ENCODE measurements around the gene C19orf85. TPM values are rescaled to one million over a fixed set of nuclear protein-coding genes. Genes with fewer than 3 reads are reported as not detected.
"Not testable (repeated sequence)": the region's sequence is repeated elsewhere in the genome, so short reads cannot be mapped to it uniquely, and the experiment has no call there.

Gene C19orf85
- polyA plus RNA-seq (ENCODE audit: low read depth in 6 of 6): not detected

GRCh38 chr19:55464662-55465054 is at the start of gene C19orf85:
Gene C19orf85 (minus strand): TSS chr19:55464751. CDS start chr19:55464554, 197 bp downstream.
- Mint-ChIP-seq H3K36me3 (no peaks in the 10 kb centered on the region), H3K27ac (no peak within 1 kb of the TSS), H3K9me3 (no peaks in the 10 kb centered on the region), H3K4me1 (peaks cover 27 to 32% (median 30%) of the 10 kb centered on the region in 3 donors), H3K4me3 (peak within 1 kb of the TSS in 3 of 8 donors; percentile 24 to 77 (median 66)), H3K27me3 (peaks cover 0 to 8% (median 0%) of the 10 kb centered on the region in 3 donors)
- no peak for ATAC-seq (ENCODE audit: low read depth in 2 of 2)
- DNase-seq: no peak

GRCh38 chr19:55508120-55508519 is 43.6 kb upstream of the C19orf85 start:
- no peak for ATAC-seq (ENCODE audit: low read depth in 2 of 2)

DNA sequence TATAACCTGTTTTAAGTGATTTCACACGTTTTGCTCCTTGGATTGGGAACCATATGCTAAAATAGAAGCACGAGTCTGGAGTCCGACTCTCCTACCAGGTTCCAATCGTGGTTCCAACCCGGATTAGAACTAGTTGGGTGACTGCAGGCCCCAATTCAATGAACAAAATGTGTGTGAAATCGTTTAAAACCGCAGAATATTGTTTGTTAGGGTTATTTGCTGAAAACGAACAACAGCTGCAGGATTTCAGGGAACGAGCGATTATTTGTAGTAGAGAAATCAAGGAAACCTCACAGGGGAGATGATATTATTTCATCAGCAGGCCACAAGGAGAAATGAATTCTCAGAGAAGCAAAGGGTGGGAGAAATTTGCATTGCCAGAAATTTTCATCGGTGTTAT is 40.4 kb upstream of the C19orf85 start:
- no peaks in the 10 kb centered on the region for H3K36me3 Mint-ChIP-seq
- peaks cover 23 to 24% (median 24%) of the 10 kb centered on the region in 3 donors for H3K4me1 Mint-ChIP-seq
- H3K4me3 Mint-ChIP-seq: peak overlapping the region in 2 of 8 donors; percentile 15 to 40
- ATAC-seq (ENCODE audit: low read depth in 2 of 2) (no peak), DNase-seq (no peak)
- no peaks in the 10 kb centered on the region for H3K9me3 Mint-ChIP-seq
- H3K27ac Mint-ChIP-seq: no peak overlapping the region
- H3K27me3 Mint-ChIP-seq: peaks cover 0 to 9% (median 6%) of the 10 kb centered on the region in 3 donors

More at GRCh38 chr19:55508120-55508519, 43.6 kb upstream of the C19orf85 start:
- no peak for DNase-seq
- Mint-ChIP-seq H3K36me3 (no peaks in the 10 kb centered on the region), H3K4me1 (peaks cover 8 to 12% (median 11%) of the 10 kb centered on the region in 3 donors), H3K27ac (peak overlapping the region in 1 of 6 donors; percentile 80), H3K4me3 (no peak overlapping the region), H3K27me3 (peaks cover 0 to 22% (median 21%) of the 10 kb centered on the region in 3 donors), H3K9me3 (no peaks in the 10 kb centered on the region)

GRCh38 chr19:55504252-55504603 is 39.7 kb upstream of the C19orf85 start:
- ATAC-seq (ENCODE audit: low read depth in 2 of 2): no peak

DNA sequence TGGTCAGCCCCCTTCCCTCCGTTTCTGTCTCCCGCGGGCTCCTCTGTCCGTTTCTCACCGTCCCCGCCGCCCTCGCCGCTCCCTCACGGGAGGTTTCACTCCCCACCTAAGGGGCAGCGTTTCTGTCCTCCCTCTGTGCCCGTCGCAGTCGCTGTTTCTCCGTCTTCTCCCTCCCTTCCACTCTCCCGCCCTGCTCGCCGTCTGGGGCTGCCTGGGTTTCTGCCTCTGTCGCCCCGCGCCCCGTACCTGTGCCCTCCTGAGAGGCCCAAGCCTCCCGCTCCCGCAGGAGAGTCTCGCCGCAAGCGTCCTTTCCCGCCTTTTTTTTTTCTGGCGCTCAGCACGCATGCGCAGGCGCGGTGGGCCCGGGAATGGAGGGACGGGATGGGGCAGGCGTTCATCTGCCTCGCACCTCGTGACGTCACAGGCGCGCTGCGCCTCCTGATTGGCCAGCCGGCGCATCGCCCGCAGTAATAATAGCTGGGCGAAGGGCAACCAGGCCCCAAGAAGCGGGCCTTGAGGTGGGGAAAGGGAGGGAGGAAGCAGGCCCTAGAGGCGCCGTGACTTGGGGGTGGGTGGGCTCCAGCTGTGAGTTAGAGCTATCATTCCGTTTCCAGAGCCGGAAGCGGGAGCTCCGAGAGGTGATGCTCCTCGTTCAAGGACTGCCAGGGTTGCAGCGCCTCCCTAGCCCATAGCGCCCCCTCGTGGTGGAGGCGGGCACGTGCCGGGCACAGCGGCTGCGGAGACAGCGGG is 39.1 kb upstream of the C19orf85 start:
- H3K4me1 Mint-ChIP-seq: peaks cover 27 to 33% (median 30%) of the 10 kb centered on the region in 3 donors
- no peaks in the 10 kb centered on the region for H3K9me3 Mint-ChIP-seq
- DNase-seq (peak; percentile 93), ATAC-seq (ENCODE audit: low read depth in 2 of 2) (peak; percentile 93 to 95)
- peaks cover 0 to 9% (median 6%) of the 10 kb centered on the region in 3 donors for H3K27me3 Mint-ChIP-seq
- H3K4me3 Mint-ChIP-seq: peak overlapping the region; percentile 84 to 96 (median 92)
- H3K27ac Mint-ChIP-seq: peak overlapping the region; percentile 71 to 99 (median 97)
- H3K36me3 Mint-ChIP-seq: no peaks in the 10 kb centered on the region

More at GRCh38 chr19:55504252-55504603, 39.7 kb upstream of the C19orf85 start:
- no peak for DNase-seq
- Mint-ChIP-seq H3K4me1 (peaks cover 25 to 31% (median 30%) of the 10 kb centered on the region in 3 donors), H3K27ac (peak overlapping the region in 5 of 6 donors; percentile 71 to 99 (median 97)), H3K27me3 (peaks cover 0 to 9% (median 6%) of the 10 kb centered on the region in 3 donors), H3K4me3 (peak overlapping the region in 7 of 8 donors; percentile 83 to 96 (median 90)), H3K9me3 (no peaks in the 10 kb centered on the region), H3K36me3 (no peaks in the 10 kb centered on the region)

DNA sequence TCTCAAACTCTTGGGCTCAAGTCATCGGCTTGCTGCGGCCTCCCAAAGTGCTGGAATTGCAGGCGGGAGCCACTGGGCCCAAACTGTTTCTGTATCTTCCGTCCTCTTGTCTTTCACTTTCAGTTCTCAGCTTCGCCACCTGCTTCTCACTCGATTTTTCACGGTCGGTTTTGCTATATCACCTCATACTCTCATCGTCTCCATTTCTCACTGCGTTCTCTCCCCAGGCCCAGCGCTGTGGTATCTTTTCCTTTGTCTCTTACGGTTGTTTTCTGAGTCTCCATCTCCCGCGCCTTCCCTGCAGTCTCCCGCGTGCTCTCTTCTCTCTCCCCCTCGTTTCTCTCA is 38.6 kb upstream of the C19orf85 start:
- Mint-ChIP-seq H3K27me3 (peaks cover 0 to 8% (median 6%) of the 10 kb centered on the region in 3 donors), H3K4me1 (peaks cover 27 to 33% (median 30%) of the 10 kb centered on the region in 3 donors), H3K4me3 (peak overlapping the region; percentile 84 to 96 (median 92)), H3K27ac (peak overlapping the region; percentile 71 to 99 (median 96)), H3K9me3 (no peaks in the 10 kb centered on the region), H3K36me3 (no peaks in the 10 kb centered on the region)
- no peak for ATAC-seq (ENCODE audit: low read depth in 2 of 2)
- DNase-seq: no peak

DNA sequence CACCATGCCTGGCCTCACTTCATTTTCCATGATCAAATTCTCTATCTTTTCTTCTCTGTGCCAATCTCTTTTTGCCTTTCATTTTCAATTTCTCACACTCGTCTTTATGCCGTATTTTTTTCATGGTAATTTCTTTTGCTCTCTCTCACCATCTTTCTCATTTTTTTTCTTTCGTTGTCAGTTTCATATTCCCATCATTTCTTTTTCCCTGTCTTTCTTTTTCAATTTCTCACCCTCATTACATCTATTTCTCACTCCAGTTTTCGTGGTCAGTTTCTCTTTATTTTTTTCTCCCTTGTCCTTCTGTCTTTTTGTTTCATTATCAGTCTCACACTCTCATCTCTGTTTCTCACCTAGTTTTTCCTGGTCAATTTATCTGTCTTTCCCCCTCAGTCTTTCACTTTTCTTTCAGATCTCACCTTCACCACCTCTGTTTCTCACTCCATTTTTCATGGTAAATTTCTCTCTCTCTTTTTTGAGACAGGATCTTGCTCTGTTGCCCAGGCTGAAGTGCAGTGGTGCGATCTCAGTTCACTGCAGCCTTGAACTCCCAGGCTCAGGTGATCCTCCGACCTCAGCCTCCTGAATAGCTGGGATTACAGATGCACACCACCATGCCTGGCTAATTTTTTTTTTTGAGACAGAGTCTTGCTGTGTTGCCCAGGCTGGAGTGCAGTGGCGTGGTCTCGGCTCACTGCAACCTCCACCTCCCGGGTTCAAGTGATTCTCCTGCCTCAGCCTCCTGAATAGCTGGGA is 37.8 kb upstream of the C19orf85 start:
- ATAC-seq (ENCODE audit: low read depth in 2 of 2) (no peak), DNase-seq (no peak)
- no peaks in the 10 kb centered on the region for H3K9me3 Mint-ChIP-seq
- peaks cover 27 to 33% (median 30%) of the 10 kb centered on the region in 3 donors for H3K4me1 Mint-ChIP-seq
- H3K27ac Mint-ChIP-seq: peak overlapping the region in 5 of 6 donors; percentile 60 to 99 (median 74)
- H3K36me3 Mint-ChIP-seq: no peaks in the 10 kb centered on the region
- peaks cover 0 to under 1% (median 0%) of the 10 kb centered on the region in 3 donors for H3K27me3 Mint-ChIP-seq
- peak overlapping the region in 7 of 8 donors; percentile 52 to 96 (median 91) for H3K4me3 Mint-ChIP-seq

DNA sequence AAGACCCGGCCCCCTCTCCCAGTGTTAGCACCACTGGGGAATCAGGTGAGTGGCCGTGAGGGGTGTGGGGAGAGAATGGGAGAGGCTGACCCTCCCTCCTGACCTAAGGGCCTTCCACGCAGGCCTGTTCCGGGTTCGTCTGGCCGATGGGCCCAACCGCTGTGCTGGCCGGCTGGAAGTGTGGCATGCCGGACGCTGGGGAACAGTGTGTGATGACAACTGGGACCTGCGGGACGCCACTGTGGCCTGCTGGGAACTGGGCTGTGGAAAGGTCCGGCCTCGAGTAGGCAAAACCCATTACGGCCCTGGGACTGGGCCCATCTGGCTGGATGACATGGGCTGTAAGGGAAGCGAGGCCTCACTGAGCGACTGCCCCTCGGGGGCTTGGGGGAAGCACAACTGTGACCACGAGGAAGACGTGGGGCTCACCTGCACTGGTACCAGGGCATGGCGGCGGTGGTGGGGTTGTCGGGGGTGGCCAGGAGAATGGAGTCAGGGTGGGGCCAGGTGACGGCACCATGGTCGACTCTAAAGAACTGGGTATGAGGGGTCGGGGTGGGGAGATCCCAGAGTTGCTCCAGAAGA is 35.9 kb upstream of the C19orf85 start:
- no peaks in the 10 kb centered on the region for H3K36me3 Mint-ChIP-seq
- H3K27me3 Mint-ChIP-seq: no peaks in the 10 kb centered on the region
- H3K4me1 Mint-ChIP-seq: peaks cover 27 to 33% (median 30%) of the 10 kb centered on the region in 3 donors
- H3K27ac Mint-ChIP-seq: peak overlapping the region in 2 of 6 donors; percentile 62 to 71
- no peaks in the 10 kb centered on the region for H3K9me3 Mint-ChIP-seq
- ATAC-seq (ENCODE audit: low read depth in 2 of 2): no peak
- H3K4me3 Mint-ChIP-seq: peak overlapping the region in 1 of 8 donors; percentile 20
- no peak for DNase-seq

GRCh38 chr19:55498246-55498840 is 33.8 kb upstream of the C19orf85 start:
- H3K27me3 Mint-ChIP-seq: peaks cover 0 to 8% (median 7%) of the 10 kb centered on the region in 3 donors
- ATAC-seq (ENCODE audit: low read depth in 2 of 2) (no peak), DNase-seq (no peak)
- peak overlapping the region in 1 of 8 donors; percentile 42 for H3K4me3 Mint-ChIP-seq
- H3K27ac Mint-ChIP-seq: peak overlapping the region in 1 of 6 donors; percentile 63
- H3K4me1 Mint-ChIP-seq: peaks cover 25 to 30% (median 26%) of the 10 kb centered on the region in 3 donors
- H3K36me3 Mint-ChIP-seq: no peaks in the 10 kb centered on the region
- no peaks in the 10 kb centered on the region for H3K9me3 Mint-ChIP-seq

- H3K4me1 Mint-ChIP-seq: peaks cover 21 to 25% (median 22%) of the 10 kb centered on the region in 3 donors
- H3K9me3 Mint-ChIP-seq: no peaks in the 10 kb centered on the region
- peak overlapping the region in 1 of 8 donors; percentile 42 for H3K4me3 Mint-ChIP-seq
- no peak overlapping the region for H3K27ac Mint-ChIP-seq
- ATAC-seq (ENCODE audit: low read depth in 2 of 2) (no peak), DNase-seq (no peak)
- peaks cover 0 to 14% (median 12%) of the 10 kb centered on the region in 3 donors for H3K27me3 Mint-ChIP-seq
- H3K36me3 Mint-ChIP-seq: no peaks in the 10 kb centered on the region
Measured at GRCh38 chr19:55497763-55498162, 33.2 kb upstream of the C19orf85 start.

GRCh38 chr19:55496820-55497219 is 32.3 kb upstream of the C19orf85 start:
- not testable (repeated sequence) for DNase-seq; H3K36me3 Mint-ChIP-seq; H3K27ac Mint-ChIP-seq; H3K9me3 Mint-ChIP-seq; H3K4me3 Mint-ChIP-seq; ATAC-seq (ENCODE audit: low read depth in 2 of 2)
- peaks cover 0 to 23% (median 21%) of the 10 kb centered on the region in 3 donors for H3K27me3 Mint-ChIP-seq
- H3K4me1 Mint-ChIP-seq: peaks cover 15 to 18% (median 16%) of the 10 kb centered on the region in 3 donors

DNA sequence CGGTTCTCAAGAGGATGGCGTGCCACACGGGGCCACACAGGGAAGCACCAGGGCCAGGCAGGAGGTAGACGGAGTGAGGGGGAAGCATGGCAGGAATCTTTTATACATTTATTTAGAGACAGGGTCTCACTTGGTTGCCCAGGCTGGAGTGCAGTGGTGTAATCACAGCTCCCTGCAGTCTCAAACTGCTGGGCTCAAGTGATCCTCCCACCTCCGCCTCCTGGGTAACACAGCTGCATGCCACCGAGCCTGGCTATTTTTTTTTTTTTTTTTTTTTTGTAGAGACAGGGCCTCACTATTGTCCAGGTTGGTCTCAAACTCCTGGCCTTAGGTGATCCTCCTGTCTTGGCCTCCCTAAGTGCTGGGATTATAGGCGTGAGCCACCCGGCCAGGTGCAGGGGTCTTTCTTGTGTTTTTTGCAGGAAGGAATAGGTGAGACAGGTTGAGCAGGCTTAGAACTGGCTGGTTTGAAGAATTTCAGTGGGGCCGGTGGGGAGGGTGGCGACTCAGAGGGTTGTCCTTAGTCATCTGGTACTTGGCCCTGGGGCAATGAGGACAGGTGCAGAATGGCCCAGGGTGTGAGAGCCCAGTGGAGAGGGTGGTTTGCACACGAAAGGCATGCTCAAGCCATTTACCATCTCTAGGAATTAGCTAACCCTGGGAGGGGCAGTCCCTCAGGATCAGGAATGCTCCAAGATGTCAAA is 31.2 kb upstream of the C19orf85 start:
- Mint-ChIP-seq H3K27ac (no peak overlapping the region), H3K27me3 (peaks cover 0 to 29% (median 26%) of the 10 kb centered on the region in 3 donors), H3K4me3 (no peak overlapping the region), H3K4me1 (peaks cover 11 to 16% (median 12%) of the 10 kb centered on the region in 3 donors), H3K9me3 (no peaks in the 10 kb centered on the region), H3K36me3 (no peaks in the 10 kb centered on the region)
- no peak for ATAC-seq (ENCODE audit: low read depth in 2 of 2)
- no peak for DNase-seq

Data from naive B cell (primary cell).